Measurements from ENCODE around the gene NUDT16.

Gene NUDT16

DNA sequence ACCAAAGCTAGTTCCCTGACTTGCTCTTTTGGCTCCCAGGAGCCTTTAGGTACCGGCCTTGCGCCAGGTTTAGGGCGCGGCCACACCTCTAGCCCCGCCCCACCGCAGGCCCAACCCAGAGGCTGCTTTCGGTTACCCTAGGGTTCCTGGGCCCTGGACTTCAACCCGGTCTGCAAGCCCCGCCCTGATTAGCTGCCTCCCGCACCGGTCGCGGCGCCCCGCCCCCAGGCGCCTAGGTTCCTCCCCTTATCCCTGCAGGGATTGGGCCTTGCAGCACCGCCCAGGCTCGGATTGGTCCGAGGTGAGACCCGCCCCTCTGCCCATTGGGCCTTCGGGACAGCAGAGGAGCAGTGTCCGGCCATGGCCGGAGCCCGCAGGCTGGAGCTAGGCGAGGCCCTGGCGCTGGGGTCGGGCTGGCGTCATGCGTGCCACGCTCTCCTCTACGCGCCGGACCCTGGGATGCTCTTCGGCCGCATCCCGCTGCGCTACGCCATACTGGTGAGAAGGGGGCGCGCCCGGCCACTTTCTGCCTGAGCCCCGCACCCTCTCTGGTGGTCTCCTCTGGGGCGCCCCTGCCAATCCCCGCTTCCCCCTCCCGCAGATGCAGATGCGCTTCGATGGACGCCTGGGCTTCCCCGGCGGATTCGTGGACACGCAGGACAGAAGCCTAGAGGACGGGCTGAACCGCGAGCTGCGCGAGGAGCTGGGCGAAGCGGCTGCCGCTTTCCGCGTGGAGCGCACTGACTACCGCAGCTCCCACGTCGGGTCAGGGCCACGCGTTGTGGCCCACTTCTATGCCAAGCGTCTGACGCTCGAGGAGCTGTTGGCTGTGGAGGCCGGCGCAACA is at the start of gene NUDT16 (continued):
- no peak for TF ChIP-seq ZBTB1 (tag by site-specific recombination; IDR thresholded peaks at IDR 0.05)
- TF ChIP-seq, protein P1, sequence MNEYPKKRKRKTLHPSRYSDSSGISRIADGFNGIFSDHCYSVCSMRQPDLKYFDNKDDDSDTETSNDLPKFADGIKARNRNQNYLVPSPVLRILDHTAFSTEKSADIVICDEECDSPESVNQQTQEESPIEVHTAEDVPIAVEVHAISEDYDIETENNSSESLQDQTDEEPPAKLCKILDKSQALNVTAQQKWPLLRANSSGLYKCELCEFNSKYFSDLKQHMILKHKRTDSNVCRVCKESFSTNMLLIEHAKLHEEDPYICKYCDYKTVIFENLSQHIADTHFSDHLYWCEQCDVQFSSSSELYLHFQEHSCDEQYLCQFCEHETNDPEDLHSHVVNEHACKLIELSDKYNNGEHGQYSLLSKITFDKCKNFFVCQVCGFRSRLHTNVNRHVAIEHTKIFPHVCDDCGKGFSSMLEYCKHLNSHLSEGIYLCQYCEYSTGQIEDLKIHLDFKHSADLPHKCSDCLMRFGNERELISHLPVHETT (tag by site-specific recombination; IDR thresholded peaks at IDR 0.05) = no peak
- peak; percentile 67; the same call in 1 of the 2 replicates for TF ChIP-seq ZNF76 (tag by site-specific recombination; IDR thresholded peaks at IDR 0.05; ENCODE audit: borderline replicate concordance, low read depth)
- TF ChIP-seq, protein P2, sequence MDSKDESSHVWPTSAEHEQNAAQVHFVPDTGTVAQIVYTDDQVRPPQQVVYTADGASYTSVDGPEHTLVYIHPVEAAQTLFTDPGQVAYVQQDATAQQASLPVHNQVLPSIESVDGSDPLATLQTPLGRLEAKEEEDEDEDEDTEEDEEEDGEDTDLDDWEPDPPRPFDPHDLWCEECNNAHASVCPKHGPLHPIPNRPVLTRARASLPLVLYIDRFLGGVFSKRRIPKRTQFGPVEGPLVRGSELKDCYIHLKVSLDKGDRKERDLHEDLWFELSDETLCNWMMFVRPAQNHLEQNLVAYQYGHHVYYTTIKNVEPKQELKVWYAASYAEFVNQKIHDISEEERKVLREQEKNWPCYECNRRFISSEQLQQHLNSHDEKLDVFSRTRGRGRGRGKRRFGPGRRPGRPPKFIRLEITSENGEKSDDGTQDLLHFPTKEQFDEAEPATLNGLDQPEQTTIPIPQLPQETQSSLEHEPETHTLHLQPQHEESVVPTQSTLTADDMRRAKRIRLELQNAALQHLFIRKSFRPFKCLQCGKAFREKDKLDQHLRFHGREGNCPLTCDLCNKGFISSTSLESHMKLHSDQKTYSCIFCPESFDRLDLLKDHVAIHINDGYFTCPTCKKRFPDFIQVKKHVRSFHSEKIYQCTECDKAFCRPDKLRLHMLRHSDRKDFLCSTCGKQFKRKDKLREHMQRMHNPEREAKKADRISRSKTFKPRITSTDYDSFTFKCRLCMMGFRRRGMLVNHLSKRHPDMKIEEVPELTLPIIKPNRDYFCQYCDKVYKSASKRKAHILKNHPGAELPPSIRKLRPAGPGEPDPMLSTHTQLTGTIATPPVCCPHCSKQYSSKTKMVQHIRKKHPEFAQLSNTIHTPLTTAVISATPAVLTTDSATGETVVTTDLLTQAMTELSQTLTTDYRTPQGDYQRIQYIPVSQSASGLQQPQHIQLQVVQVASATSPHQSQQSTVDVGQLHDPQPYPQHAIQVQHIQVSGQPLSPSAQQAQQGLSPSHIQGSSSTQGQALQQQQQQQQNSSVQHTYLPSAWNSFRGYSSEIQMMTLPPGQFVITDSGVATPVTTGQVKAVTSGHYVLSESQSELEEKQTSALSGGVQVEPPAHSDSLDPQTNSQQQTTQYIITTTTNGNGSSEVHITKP (tag by site-specific recombination; IDR thresholded peaks at IDR 0.05) = no peak
- no peak for TF ChIP-seq ZNF174 (tag by site-specific recombination; IDR thresholded peaks at IDR 0.05)
- TF ChIP-seq, protein P3, sequence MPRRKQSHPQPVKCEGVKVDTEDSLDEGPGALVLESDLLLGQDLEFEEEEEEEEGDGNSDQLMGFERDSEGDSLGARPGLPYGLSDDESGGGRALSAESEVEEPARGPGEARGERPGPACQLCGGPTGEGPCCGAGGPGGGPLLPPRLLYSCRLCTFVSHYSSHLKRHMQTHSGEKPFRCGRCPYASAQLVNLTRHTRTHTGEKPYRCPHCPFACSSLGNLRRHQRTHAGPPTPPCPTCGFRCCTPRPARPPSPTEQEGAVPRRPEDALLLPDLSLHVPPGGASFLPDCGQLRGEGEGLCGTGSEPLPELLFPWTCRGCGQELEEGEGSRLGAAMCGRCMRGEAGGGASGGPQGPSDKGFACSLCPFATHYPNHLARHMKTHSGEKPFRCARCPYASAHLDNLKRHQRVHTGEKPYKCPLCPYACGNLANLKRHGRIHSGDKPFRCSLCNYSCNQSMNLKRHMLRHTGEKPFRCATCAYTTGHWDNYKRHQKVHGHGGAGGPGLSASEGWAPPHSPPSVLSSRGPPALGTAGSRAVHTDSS (tag by site-specific recombination; IDR thresholded peaks at IDR 0.05) = no peak
- TF ChIP-seq ZSCAN23 (tag by site-specific recombination; IDR thresholded peaks at IDR 0.05) = no peak
- no peak for TF ChIP-seq SP7 (tag by site-specific recombination; IDR thresholded peaks at IDR 0.05)
- TF ChIP-seq KLF9 (tag by site-specific recombination; IDR thresholded peaks at IDR 0.05; ENCODE audit: low read depth) = 0 out of 2 replicates have a peak, but pooled peaks have one; percentile 19
- peak; percentile 81 for TF ChIP-seq GLIS1 (tag by site-specific recombination; IDR thresholded peaks at IDR 0.05)
- no peak for TF ChIP-seq ZNF16 (tag by site-specific recombination; IDR thresholded peaks at IDR 0.05; ENCODE audit: low read depth)
- TF ChIP-seq, protein P4, sequence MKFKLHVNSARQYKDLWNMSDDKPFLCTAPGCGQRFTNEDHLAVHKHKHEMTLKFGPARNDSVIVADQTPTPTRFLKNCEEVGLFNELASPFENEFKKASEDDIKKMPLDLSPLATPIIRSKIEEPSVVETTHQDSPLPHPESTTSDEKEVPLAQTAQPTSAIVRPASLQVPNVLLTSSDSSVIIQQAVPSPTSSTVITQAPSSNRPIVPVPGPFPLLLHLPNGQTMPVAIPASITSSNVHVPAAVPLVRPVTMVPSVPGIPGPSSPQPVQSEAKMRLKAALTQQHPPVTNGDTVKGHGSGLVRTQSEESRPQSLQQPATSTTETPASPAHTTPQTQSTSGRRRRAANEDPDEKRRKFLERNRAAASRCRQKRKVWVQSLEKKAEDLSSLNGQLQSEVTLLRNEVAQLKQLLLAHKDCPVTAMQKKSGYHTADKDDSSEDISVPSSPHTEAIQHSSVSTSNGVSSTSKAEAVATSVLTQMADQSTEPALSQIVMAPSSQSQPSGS (tag by site-specific recombination; IDR thresholded peaks at IDR 0.05; ENCODE audit: low read depth) = no peak
- TF ChIP-seq KLF1 (tag by site-specific recombination; IDR thresholded peaks at IDR 0.05) = peak; percentile 79; the same call in 1 of the 2 replicates
- peak; percentile 56; the same call in 1 of the 2 replicates for TF ChIP-seq KLF16 (tag by site-specific recombination; IDR thresholded peaks at IDR 0.05)
- TF ChIP-seq ZNF514 (tag by site-specific recombination; IDR thresholded peaks at IDR 0.05) = no peak
- TF ChIP-seq ZNF843 (tag by site-specific recombination; IDR thresholded peaks at IDR 0.05) = no peak
- TF ChIP-seq GLI4 (tag by site-specific recombination; IDR thresholded peaks at IDR 0.05) = no peak
- no peak for TF ChIP-seq ZNF214 (tag by site-specific recombination; IDR thresholded peaks at IDR 0.05; ENCODE audit: borderline replicate concordance)
- TF ChIP-seq ZNF747 (tag by site-specific recombination; IDR thresholded peaks at IDR 0.05) = no peak
- peak; percentile 52; the same call in 1 of the 2 replicates for TF ChIP-seq KLF8 (tag by site-specific recombination; IDR thresholded peaks at IDR 0.05)
- TF ChIP-seq, protein P5, sequence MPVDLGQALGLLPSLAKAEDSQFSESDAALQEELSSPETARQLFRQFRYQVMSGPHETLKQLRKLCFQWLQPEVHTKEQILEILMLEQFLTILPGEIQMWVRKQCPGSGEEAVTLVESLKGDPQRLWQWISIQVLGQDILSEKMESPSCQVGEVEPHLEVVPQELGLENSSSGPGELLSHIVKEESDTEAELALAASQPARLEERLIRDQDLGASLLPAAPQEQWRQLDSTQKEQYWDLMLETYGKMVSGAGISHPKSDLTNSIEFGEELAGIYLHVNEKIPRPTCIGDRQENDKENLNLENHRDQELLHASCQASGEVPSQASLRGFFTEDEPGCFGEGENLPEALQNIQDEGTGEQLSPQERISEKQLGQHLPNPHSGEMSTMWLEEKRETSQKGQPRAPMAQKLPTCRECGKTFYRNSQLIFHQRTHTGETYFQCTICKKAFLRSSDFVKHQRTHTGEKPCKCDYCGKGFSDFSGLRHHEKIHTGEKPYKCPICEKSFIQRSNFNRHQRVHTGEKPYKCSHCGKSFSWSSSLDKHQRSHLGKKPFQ (tag by site-specific recombination; IDR thresholded peaks at IDR 0.05) = no peak
- TF ChIP-seq ZFP3 (tag by site-specific recombination; IDR thresholded peaks at IDR 0.05; ENCODE audit: low read depth) = no peak
- TF ChIP-seq, protein P6, sequence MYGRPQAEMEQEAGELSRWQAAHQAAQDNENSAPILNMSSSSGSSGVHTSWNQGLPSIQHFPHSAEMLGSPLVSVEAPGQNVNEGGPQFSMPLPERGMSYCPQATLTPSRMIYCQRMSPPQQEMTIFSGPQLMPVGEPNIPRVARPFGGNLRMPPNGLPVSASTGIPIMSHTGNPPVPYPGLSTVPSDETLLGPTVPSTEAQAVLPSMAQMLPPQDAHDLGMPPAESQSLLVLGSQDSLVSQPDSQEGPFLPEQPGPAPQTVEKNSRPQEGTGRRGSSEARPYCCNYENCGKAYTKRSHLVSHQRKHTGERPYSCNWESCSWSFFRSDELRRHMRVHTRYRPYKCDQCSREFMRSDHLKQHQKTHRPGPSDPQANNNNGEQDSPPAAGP (tag by site-specific recombination; IDR thresholded peaks at IDR 0.05) = no peak
- no peak for TF ChIP-seq SCRT1 (tag by site-specific recombination; IDR thresholded peaks at IDR 0.05; ENCODE audit: borderline replicate concordance)
- no peak for TF ChIP-seq ZNF785 (tag by site-specific recombination; IDR thresholded peaks at IDR 0.05)
- no peak for TF ChIP-seq ZNF510 (tag by site-specific recombination; IDR thresholded peaks at IDR 0.05; ENCODE audit: insufficient replicate concordance)
